GDM1 (cell line): ENCODE data around the gene ZKSCAN5.

ENCODE experiments used
- DNase-seq: peaks from one replicate; lab custom pipeline; 2025; lab: John Stamatoyannopoulos, UW

The ZKSCAN5 gene

GRCh38 chr7:99504603-99505323, at the start of gene ZKSCAN5:
Gene ZKSCAN5, plus strand, starts transcription at chr7:99504662. Its CDS starts 1,383 bp downstream, at chr7:99506045.
- peak; percentile 90 for DNase-seq

- no peak for DNase-seq
Observed at GRCh38 chr7:99455874-99456273, 48.6 kb upstream of the ZKSCAN5 start.

GRCh38 chr7:99456288-99456687, 48.2 kb upstream of the ZKSCAN5 start:
- DNase-seq: no peak

GRCh38 chr7:99457050-99457649, 47.3 kb upstream of the ZKSCAN5 start:
- no peak for DNase-seq

- DNase-seq: no peak
Observed at GRCh38 chr7:99457650-99458493, 46.6 kb upstream of the ZKSCAN5 start.

- DNase-seq: peak; percentile 6
Observed at GRCh38 chr7:99459087-99459486, 45.4 kb upstream of the ZKSCAN5 start.

GRCh38 chr7:99460651-99461050, 43.8 kb upstream of the ZKSCAN5 start:
- DNase-seq: no peak

- DNase-seq: no peak
Observed at GRCh38 chr7:99461221-99461620, 43.2 kb upstream of the ZKSCAN5 start.

- no peak for DNase-seq
Observed at GRCh38 chr7:99465421-99465768, 39.1 kb upstream of the ZKSCAN5 start.

- no peak for DNase-seq
Observed at GRCh38 chr7:99468336-99468918, 36.0 kb upstream of the ZKSCAN5 start.

GRCh38 chr7:99469381-99470065, 34.9 kb upstream of the ZKSCAN5 start:
- DNase-seq: no peak

GRCh38 chr7:99472561-99473314, 31.7 kb upstream of the ZKSCAN5 start, which contains the start of gene ZNF789:
Gene ZNF789, plus strand, starts transcription at chr7:99472890. Its CDS starts 3,567 bp downstream, at chr7:99476457.
- DNase-seq: peak; percentile 92

GRCh38 chr7:99473315-99473596, 31.2 kb upstream of the ZKSCAN5 start:
- DNase-seq: peak; percentile 37

- DNase-seq: no peak
Observed at GRCh38 chr7:99476107-99476506, 28.4 kb upstream of the ZKSCAN5 start.

- DNase-seq: no peak
Observed at GRCh38 chr7:99478464-99479440, 25.7 kb upstream of the ZKSCAN5 start.

GRCh38 chr7:99485094-99485493, 19.4 kb upstream of the ZKSCAN5 start:
- no peak for DNase-seq

GRCh38 chr7:99489235-99489634, 15.2 kb upstream of the ZKSCAN5 start:
- no peak for DNase-seq

GRCh38 chr7:99490878-99491277, 13.6 kb upstream of the ZKSCAN5 start:
- DNase-seq: no peak

GRCh38 chr7:99493823-99494222, 10.6 kb upstream of the ZKSCAN5 start:
- DNase-seq: no peak
